ENCODE data around the gene UNC5CL. TPM values are rescaled to one million over a fixed set of nuclear protein-coding genes. Genes with fewer than 3 reads are reported as not detected.

Gene UNC5CL
- total and polyA plus RNA-seq, 2 of the 4 experiments (the other 2 are of a cell fraction) = not detected

DNA sequence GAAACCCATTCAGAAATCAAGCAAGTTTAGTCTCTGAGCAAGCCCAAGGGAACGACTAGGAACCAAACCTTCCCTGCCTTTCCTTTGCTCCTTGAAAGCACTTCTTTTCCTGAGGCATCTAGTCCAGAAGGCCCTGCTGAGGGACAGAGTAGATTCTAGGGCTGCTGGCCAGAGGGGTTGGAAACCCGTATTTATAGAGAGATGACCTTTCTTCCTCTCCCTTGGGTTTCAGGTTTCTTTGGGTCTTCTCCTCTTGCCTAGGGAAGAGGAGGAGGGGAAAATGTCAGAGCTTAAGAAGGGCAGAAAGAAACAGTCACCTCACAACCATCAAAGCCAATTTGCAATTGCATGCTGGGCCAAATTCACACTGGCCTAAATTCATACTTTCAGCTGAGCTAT lies 19.8 kb upstream of the UNC5CL start:
- Histone ChIP-seq H2BK20ac (ENCODE audit: low read depth, low read length) (no peak overlapping the region), H4K5ac (ENCODE audit: low read depth, low read length) (no peak overlapping the region), H3K4ac (ENCODE audit: low read depth, low read length) (no peak overlapping the region), H3K4me1 (ENCODE audit: control insufficient read depth, insufficient read depth, low read length) (peaks cover 12% of the 10 kb centered on the region), H3K18ac (ENCODE audit: low read depth, low read length) (no peak overlapping the region), H2BK5ac (ENCODE audit: low read depth, low read length, poor library complexity, severe bottlenecking) (no peak overlapping the region), H3K4me2 (ENCODE audit: low read depth, low read length) (no peak overlapping the region), H3K27ac (ENCODE audit: insufficient read depth, low read length) (no peak overlapping the region), H3K79me1 (ENCODE audit: low read depth in 1 of 2, low read length in 2 of 2) (no peaks in the 10 kb centered on the region), H3K9me1 (ENCODE audit: insufficient read depth, low read length) (no peaks in the 10 kb centered on the region), H2BK120ac (ENCODE audit: low read depth, low read length) (no peak overlapping the region), H4K8ac (ENCODE audit: low read depth in 2 of 2, low read length in 2 of 2) (no peak overlapping the region), H3K23ac (ENCODE audit: low read depth, low read length) (no peak overlapping the region), H2BK15ac (ENCODE audit: low read depth, low read length) (no peak overlapping the region), H3K56ac (ENCODE audit: extremely low read depth, insufficient read depth, low read length) (no peak overlapping the region), H2AK5ac (ENCODE audit: low read depth, low read length) (no peak overlapping the region), H3K36me3 (ENCODE audit: control insufficient read depth, insufficient read depth, low read length) (no peaks in the 10 kb centered on the region), H2AFZ (replicated peaks; ENCODE audit: low read length, poor library complexity) (no peak overlapping the region), H3K4me3 (ENCODE audit: insufficient read depth, low read depth, low read length) (no peak overlapping the region), H2AK9ac (replicated peaks; ENCODE audit: low read depth, low read length, poor library complexity) (no peak overlapping the region), H3K27me3 (ENCODE audit: control insufficient read depth, insufficient read depth, low read length) (no peaks in the 10 kb centered on the region), H3K9ac (ENCODE audit: low read depth, low read length) (no peak overlapping the region), H3K14ac (replicated peaks; ENCODE audit: low read depth, low read length) (peak overlapping the region; percentile 23; the same call in 1 of the 2 replicates), H3K9me3 (ENCODE audit: control insufficient read depth, insufficient read depth, low read length) (no peaks in the 10 kb centered on the region), H4K91ac (ENCODE audit: insufficient read depth, low read depth, low read length) (no peak overlapping the region; the same call in 1 of the 2 replicates), H4K20me1 (ENCODE audit: insufficient read depth, low read length) (no peaks in the 10 kb centered on the region)
- DNase-seq (no peak), ATAC-seq (ENCODE audit: low read depth) (no peak)
- dilution Hi-C loops (cut with HindIII; ENCODE audit: low sequenced_read_pairs, unreplicated experiment) (no loop called here), in situ Hi-C loops (cut with MboI; ENCODE audit: low sequenced_read_pairs) (no loop called here), intact Hi-C loops (cut with micrococcal nuclease) (no loop called here)
- no peak for TF ChIP-seq POLR2A (IDR thresholded peaks at IDR 0.05; ENCODE audit: low read depth, low read length)
- no peak for TF ChIP-seq BHLHE40 (IDR thresholded peaks at IDR 0.05; ENCODE audit: low read depth, low read length)
- no peak for TF ChIP-seq MXI1 (IDR thresholded peaks at IDR 0.05; ENCODE audit: borderline replicate concordance, low read depth, low read length)
- TF ChIP-seq RFX5 (IDR thresholded peaks at IDR 0.05; ENCODE audit: low read depth, low read length) = no peak
- no CpG with 5 or more reads among the region's 2 CpGs for WGBS, 2 experiments (ENCODE audit: extremely low coverage in 2 of 2, insufficient read length in 1 of 2)
- CTCF ChIA-PET = no interaction called here
- POLR2A ChIA-PET (ENCODE audit: unreplicated experiment) = no interaction called here
- no TSS peak for BruUV-seq (replicated peaks)

Measured in IMR-90 (cell line).